Activated T-cell treated with anti-CD3 and anti-CD28 coated beads for 1 hour (primary cell): ENCODE data around the gene LRRC75A.
"Not testable (repeated sequence)": the region's sequence is repeated elsewhere in the genome, so short reads cannot be mapped to it uniquely, and the experiment has no call there.

Source experiments
- DNase-seq: peaks from one replicate; pipeline ENCODE4 v3.0.0-alpha.2; 2020; ENCODE audit warnings: low read depth

Gene LRRC75A, protein sequence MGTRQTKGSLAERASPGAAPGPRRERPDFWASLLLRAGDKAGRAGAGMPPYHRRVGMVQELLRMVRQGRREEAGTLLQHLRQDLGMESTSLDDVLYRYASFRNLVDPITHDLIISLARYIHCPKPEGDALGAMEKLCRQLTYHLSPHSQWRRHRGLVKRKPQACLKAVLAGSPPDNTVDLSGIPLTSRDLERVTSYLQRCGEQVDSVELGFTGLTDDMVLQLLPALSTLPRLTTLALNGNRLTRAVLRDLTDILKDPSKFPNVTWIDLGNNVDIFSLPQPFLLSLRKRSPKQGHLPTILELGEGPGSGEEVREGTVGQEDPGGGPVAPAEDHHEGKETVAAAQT

DNA sequence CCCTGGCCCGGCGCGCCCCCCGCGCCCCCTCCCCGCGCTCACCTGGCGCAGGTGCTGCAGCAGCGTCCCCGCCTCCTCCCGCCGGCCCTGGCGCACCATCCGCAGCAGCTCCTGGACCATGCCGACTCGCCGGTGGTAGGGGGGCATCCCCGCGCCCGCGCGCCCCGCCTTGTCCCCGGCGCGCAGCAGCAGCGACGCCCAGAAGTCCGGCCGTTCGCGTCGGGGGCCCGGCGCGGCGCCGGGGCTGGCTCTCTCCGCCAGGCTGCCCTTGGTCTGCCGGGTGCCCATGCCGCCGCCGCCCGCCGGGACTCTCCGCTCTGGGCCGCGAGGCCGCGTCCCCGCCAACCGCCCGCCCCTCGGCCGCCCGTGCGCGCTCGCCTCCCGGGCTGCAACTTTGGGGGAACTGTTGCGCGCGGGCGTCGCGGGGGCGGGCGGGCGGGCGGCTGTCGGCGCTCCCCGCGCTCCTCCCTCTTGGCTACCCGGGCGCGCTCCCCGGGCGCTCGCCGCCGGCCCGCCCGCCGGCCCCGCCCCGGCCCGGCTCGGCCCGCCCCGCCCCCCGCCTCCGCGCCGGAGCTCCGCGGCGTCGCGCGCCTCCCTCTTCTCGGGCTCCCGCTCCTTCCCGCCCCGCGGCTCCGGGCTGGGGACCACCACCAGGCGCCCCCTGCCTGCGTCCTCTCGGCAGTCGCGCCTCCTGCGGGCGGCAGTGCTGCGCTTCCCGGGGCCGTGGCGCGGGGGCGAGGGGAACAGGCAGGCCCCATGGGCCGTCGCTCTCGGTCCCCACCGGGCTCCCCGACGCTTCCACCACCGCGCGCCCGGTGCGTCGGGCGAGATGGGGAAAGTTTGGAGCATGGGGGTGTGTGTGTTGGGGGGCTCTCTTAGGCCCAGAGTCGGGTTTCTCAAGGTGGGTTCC lies at the start of gene LRRC75A:
Gene LRRC75A (minus strand): TSS at position 491 of the 910 bp plus-strand sequence. CDS start 203 bp downstream, at position 288.
- peak; percentile 29 for DNase-seq

DNA sequence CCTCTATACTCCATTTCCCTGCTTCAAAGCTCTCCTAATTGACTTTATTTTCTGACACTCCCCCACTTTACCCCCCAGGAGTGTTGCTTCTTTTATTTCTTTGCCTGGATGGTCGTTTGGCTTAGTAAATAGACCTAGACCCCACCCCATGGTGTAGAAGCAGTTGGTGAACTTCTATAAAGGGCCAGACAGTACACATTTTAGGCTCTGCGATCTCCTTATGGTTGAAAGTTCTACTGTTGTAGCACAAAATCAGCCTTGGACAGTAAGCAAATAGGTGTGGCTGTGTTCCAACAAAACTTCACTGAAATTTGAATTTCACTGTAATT lies 45.1 kb upstream of the LRRC75A start:
- DNase-seq, result no peak

DNA sequence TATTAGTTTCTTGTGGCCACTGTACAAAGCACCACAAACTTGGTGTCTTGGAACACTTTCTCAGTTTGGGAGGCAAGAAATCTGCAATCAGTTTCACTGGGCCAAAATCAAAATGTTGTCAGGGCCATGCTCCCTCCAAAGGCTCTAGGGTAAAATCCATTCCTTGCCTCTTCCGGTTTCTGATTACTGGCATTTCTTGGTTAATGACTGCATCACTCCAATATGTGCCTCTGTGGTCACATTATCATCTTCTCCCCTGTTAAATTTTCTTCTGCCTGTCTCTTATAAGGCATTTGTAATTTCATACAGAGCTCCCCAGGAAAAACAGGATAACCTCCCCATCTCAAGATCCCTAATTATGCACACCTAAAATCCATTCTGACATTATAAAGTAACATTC lies 42.2 kb upstream of the LRRC75A start:
- DNase-seq, result no peak

DNA sequence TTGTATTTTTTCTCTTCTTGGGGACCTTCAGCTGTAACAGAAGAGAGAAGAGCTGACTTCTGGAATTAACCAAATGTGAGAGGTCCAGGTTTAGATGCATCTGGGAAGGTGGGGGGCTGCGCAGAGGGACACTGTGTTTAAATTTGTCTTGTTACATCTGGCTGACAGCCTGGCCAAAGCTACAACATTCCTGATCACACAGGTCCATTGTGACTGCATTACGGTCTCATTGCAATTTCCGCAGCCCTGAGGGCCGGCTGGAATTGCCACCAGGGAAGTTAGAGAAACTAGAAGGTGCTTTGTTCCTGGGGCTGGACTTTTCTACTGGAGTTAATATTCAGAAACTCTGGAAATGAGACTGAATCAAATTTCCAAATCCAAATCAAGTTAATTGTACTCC lies 37.9 kb upstream of the LRRC75A start:
- no peak for DNase-seq

DNA sequence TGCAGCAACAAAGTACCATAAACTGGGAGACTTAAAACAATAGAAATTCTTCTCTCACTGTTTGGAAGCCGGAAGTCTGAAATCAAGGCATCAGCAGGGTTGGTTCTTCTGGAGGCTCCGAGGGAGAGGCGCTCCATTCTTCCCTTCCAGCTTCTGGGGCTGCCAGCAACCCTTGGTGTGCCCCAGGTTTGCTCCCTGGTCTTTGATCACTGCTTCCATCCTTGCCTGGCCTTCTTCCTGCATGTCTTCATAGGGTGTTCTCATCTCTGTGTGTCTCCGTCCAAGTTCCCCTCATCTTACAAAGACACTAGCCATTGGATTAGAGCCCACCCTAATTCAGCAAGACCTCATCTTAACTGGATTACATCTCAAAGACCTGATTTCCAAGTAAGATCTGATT lies 35.3 kb upstream of the LRRC75A start:
- DNase-seq, result no peak

DNA sequence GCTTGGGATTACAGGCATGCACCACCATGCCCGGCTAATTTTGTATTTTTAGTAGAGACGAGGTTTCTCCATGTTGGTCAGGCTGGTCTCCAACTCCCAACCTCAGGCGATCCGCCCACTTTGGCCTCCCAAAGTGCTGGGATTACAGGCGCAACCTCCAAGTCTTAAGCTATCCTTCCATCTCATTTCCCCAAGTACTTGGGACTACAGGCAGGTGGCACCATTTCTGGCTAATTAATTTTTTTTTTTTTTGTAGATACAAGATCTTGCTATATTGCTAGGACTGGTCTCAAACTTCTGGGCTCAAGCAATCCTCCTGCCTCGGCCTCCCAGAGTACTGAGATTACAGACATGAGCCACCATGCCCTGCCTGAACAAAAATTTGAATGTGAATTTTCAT lies 33.6 kb upstream of the LRRC75A start:
- not testable (repeated sequence) for DNase-seq

DNA sequence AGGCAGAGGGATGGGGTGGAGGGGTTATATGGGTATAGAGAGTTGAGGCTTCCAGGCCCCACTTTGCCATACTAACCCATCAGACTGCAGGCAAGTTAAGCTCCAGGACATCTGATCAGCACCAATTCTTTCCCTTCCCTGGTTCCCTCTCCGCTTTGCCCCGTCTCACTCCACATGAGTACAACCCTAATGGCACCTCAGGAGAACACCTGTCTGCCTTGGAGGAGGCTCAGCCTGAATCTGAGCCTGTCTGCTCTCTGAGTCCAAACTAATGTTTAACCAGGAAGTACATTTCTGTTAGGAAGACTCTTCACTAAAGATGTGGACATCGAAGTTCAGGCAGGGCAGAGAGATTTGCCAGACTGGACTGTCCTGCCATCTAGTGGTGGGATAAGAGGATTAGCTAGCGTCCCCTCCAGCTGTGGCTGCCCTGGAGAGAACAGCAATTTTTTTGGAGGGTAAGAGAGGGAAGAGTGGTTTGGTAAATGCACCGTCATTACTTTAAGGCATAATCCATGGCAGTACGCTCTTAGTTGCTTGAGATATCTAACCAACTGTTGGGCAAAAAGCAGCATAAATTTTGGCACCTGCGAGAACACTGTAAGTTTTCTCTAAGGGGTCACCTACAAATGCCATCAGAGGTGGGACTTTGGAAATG lies 29.2 kb upstream of the LRRC75A start:
- peak; percentile 33 for DNase-seq

DNA sequence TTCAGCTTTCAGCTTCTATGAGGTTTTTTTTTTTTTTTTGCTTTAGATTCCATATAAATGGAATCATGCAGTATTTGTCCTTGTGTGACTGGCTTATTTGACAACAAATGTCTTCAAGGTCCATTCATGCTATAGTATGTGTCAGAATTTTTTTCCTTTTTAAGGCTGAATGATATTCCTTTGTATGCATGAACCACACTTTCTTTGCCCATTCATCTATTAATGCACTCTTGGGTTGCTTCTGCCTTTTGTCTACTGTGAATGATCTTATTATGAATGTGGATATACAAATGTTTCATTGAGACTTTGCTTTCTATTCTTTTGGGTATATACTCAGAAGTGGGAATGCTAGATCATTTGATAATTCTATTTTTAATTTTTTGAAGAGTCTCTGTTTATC lies 27.0 kb upstream of the LRRC75A start:
- DNase-seq, result no peak

DNA sequence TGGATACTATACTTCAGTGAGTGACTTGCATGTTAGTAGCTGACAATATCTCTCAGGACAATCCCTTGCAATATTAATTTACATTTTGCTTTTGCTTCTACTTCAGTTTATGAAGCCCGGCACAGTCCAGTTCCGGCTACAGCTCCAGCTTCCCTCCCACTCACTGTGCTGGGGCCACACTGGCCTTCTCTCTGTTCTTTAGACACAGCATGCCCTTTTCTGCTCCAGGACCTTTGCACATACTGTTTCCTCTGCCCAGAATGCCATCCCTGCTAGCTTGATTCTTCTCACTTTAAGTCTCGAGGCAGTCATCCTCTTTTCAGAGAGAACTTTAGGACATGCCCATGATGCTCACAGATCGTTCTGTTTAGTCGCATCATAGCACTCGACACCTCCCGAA lies 25.5 kb upstream of the LRRC75A start:
- no peak for DNase-seq

DNA sequence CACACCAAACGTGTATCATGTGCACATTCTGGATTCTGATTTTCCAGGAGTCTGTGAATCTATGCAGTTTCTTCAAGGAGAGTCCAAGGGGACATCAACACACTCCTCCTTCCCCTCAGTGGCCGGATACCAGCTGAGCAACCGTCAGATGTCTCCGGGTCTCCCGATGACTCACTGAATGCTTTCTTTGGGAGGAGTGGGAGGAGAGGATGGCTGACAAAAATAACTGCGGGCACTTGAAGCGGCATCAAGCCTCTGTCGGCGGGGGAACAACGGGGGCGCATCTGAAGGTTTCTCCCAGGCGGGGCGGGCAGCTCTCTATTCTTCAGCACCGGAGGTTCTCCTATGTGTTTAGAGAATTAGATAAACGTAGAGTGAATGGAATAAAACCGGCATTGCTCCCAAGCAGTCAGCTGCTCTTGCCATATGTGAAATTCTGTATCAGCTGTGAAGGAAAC lies 24.6 kb upstream of the LRRC75A start:
- no peak for DNase-seq

DNA sequence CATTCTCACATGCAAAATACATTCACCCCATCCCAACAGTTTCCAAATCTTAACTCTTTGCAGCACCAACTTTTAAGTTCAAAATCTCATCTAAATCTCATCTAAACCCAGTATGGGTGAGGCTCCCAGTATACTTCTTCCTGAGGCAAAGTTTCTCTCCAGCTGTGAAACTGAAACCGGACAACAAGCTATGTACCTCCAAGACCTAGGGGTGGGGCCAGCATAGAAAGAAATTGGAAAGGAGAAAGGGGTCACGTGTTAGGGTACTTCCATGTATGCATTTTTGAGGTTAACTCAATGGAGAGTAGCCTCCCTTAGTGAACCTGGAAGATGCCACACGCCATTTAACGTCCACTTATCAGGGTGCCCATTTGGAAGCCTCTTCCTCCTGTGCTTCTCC lies 23.9 kb upstream of the LRRC75A start:
- no peak for DNase-seq

DNA sequence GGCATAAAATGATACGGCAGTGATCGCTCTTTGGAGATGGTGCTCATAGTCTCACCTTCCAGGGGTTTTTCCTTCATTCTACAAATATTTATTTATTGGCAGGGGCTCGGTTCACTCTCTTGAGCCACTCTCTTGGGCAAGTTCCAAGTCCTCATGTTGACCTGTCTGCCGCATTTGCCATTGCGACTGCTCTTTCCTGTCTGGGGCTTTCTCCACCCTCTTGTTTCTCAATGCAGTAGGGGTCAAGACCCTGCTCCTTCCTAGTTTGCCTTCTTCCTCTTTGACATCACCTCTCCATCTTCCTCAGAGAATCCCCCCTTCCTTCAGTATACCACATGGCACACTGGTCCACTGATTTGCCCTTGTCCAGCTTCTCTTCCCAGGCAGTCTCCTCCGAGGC lies 21.9 kb upstream of the LRRC75A start:
- no peak for DNase-seq

DNA sequence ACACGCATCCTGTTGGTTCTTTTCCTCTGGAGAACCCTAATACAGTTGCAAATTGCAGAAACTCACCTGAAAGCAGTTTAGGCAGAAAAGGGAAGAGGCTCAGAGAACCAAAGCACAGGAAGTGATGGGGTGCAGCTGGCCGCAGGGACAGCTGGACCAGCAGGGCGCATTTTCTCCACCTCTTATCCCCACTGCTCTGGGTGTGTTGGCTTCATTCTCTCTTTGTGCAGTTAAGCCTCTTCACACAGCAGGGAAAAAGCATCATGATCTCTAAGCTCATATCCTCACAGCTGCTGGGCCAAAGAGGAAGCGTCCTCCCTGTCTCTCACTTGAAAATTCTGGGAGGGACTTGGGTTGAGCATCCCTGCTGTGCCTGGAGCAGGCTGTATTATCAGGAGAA lies 20.0 kb upstream of the LRRC75A start:
- no peak for DNase-seq

DNA sequence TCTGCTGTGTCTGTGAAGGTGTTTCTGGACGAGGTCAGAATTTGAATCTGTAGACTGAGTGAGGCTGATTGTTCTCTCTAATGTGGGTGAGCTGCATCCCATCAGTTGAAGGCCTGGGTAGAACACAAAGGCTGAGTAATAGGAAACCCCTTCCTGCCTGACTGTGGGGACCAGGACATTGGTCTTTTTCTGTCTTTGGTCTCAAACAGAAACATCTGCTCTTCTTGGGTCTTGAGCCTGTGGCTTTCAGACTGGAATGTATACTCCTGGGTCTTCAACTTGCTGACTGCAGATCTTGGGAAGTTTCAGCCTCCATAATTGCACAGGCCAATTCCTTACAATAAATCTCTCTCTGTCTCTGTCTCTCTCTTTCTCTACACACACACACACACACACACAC lies 19.6 kb upstream of the LRRC75A start:
- no peak for DNase-seq

DNA sequence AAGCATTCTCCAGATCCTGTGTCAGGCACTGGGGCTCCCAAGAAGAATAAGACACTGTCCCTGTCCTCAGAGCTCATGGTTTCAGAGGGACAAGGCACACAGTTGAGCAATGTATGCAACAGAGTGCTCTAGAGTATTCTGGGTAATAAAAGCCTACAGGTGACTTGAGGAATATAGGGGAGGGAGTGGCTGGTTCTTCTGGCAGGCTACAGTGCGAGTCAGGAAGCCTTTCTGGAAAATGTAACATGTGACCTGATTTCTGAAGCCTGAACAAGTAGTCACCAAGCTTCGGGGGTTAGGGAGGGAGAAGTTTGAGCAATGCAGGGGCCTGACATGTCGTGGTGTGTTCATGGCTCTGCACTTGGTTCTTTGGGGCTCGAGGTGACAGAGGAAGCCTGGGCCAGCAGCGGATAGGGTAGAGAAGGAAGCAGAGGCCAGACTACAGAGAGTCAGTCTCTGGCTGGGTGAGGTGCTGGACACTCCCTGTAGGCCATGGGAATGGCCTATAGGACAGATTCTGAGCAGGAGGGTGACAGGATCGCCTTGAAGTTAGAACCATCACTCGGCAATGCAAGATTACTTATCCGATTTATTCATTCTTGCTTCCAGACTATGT lies 16.0 kb upstream of the LRRC75A start:
- DNase-seq, result no peak

DNA sequence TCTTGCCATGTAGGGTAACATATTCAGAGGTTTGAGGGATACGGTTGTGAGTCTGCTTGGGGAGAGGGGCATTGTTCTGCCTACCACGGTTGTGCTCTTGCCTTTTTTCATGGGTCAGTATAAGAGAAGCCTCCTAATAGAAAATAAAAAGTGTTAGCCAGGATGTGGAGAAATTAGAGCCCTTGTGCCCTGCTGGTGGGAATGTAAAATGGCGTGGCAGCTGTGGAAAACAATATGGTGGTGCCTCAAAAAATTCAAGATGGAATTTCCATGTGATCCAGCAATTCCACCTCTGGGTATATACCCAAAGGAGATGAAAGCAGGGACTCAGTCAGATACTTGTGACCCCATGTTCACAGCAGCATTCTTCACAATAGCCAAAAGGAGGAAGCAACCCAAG lies 14.2 kb upstream of the LRRC75A start:
- DNase-seq, result no peak

DNA sequence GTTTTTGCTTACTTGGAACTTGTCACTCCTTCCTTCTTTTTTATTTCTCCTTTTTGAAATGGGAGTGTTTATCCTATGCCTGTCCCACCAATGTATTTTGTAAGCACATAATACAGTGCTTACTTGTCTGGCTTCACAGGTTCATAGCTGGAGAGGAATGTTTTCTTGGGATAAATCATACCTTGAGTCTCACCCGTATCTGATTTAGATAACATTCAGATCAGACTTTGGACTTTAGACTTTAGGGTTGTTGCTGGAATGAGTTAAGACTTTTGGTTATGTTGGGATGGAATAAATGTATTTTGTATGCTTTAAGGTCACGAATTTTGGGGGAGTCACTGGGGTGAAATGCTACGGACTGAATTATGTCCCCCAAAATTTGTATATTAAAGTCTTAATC lies 13.0 kb upstream of the LRRC75A start:
- no peak for DNase-seq

DNA sequence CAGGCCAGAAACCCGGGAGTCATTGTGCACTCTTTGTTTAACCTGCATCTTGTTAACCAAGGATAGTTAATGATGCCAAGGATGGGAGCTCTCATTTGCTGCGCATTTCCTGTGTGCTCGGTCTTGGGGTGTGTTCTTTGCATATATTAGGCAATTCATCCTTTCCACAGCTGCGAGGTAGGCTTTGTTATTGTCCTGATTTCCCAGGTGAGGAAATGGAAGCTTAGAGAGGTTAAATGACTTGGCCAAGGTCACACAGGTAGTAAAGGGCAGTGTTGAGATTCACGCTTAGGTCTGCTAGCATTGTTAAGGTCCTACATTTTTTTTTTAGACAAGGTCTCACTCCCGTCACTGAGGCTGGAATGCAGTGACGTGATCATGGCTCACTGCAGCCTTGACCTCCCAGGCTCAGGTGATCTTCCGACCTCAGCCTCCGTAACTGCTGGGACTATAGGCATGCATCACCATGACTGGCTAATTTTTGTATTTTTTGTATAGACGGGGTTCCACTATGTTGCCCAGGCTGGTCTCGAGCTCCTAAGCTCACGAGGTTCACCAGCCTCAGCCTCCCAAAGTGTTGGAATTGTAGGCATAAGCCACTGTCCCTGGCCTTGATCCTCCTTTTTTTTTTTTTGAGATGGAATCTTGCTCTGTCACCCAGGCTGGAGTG lies 5.0 kb upstream of the LRRC75A start:
- DNase-seq, result no peak

DNA sequence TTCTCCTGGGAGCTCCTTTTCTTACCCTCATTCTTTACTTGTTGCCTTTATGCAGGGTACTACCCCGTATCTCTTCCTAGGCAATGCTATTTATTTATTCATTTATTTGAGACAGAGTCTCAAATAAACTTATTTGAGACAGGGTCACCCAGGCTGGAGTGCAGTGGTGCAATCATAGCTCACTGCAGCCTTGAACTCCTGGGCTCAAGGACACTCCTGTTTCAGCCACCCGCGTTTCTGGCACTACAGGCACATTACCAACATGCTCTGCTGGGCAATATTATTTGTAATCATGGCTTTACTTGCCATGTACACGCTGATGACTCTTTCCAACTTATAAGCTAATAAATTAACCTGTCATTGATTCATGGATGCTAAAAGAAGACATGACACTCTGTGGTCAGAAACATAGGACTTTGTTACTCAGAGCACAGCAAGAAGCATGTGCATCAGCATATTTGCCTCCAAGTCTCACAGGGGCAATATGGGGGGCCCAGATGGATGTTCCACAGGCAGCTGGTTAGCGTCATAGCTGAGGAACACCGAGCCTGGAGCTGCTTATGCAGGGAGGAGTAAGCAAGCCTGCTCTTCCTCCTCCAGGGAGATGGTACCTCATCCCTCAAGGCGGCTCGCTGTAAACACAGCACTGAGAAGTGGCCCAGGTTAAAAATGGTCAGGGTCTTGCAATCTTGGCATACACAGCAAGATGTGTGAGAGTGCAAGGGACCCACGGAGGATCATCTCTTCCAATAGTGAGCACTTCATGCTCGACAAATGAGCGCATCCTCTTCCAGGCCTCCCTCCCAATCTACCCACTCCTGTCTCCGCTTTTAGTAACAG lies 4.2 kb upstream of the LRRC75A start:
- DNase-seq, result no peak

DNA sequence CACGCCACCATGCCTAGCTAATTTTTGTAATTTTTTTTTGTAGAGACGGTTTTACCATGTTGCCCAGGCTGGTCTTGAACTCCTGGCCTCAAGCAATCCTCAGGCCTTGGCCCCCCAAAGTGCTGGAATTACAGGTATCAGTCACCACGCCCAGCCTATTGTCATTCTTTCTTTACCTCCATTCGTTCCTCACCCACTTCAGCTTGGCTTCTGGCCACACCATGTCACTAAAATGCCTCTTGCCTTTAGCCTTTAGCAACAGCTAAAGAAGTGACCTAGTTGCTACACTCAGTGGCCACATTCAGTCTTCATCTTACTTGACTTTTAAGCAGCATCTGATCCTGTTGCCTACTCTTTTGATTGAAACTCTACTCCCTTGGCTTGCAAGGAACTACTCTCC lies 3.6 kb upstream of the LRRC75A start:
- no peak for DNase-seq

DNA sequence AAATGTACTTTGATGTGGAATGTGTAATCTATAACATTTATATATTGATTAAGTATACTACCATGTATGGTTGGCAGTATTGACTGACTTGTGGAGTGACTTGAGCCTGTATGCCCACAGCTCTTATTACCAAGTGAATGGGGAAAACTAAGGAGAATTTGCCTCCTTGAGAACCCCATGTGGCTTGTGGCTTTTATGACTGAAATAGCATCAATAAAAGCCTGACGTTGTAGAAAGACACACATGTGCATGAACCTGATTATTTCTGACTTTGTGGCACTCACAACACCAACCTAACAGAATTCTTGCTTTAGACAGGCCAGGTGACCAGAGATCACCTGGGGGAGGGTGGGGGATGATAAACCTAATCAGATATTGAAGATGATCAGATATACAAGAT lies 2.1 kb upstream of the LRRC75A start:
- DNase-seq, result no peak
